PC-9 (cell line): ENCODE data around the gene WFIKKN2.

Experiments used
- EZH2 ChIP-seq: fragments of 200-600 bp; sonication (generic); IDR thresholded peaks from 2 replicates; pipeline ENCODE4 v1.8.0; 2017; ENCODE audit warnings: antibody characterized with exemption, low read depth
- TF ChIP-seq, protein P1 (sequence below): fragments of 200-600 bp; sonication (generic); conservative IDR thresholded peaks from 2 replicates; pipeline ENCODE4 v1.6.1; 2017; ENCODE audit warnings: mixed run types, antibody characterized with exemption, mild to moderate bottlenecking, moderate library complexity

DNA sequence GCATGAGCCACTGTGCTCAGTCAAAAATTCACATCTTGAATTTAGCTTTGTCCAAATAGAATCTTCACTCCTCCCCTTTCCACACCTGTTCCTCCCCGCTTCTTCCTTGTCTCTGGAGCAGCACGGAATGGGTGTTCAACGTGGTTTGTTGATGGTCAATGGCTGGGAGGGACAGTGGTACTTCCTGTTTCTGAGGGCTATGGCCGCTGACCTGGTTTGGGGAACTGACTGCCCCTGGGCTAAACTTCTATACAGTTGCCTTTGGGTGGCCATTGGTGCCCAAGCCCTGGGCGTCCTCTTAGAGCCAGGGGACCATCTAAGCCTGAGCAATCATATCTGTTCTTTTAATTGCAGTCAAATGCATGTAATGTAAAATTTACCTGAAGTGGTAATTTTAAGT is 19.1 kb upstream of the WFIKKN2 start:
- TF ChIP-seq, protein P1, sequence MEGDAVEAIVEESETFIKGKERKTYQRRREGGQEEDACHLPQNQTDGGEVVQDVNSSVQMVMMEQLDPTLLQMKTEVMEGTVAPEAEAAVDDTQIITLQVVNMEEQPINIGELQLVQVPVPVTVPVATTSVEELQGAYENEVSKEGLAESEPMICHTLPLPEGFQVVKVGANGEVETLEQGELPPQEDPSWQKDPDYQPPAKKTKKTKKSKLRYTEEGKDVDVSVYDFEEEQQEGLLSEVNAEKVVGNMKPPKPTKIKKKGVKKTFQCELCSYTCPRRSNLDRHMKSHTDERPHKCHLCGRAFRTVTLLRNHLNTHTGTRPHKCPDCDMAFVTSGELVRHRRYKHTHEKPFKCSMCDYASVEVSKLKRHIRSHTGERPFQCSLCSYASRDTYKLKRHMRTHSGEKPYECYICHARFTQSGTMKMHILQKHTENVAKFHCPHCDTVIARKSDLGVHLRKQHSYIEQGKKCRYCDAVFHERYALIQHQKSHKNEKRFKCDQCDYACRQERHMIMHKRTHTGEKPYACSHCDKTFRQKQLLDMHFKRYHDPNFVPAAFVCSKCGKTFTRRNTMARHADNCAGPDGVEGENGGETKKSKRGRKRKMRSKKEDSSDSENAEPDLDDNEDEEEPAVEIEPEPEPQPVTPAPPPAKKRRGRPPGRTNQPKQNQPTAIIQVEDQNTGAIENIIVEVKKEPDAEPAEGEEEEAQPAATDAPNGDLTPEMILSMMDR, result no peak
- TF ChIP-seq EZH2, result no peak
